Stimulated activated CD4-positive, alpha-beta T cell treated with anti-CD3 and anti-CD28 coated beads, Interleukin-2, amount 100 ng/mL, for 48 hours (primary cell): ENCODE results near the gene LMOD1.

ENCODE experiments used
- DNase-seq, 2 donors: peaks; one replicate each; pipeline ENCODE4 v3.0.0-alpha.2; 2020

Gene LMOD1

DNA sequence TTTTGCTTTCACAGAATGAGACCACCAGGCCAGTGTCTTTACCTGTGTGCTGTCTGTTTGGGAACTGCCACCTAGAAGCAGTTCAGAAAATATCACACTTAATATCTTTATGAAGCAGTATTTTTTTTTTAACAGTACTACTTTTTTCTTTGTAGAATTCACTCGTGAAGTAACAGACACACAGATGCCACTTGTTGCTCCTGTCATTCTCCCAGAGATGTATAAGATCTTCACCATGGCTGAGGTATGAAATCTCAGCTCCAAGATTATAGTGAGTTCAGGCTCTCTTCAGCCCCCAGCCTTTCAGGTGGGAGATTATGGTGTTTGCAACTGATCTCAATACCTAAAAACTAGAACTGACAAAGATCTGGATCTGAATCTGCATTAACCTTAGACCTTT lies 94.4 kb downstream of the LMOD1 start:
- DNase-seq, result no peak

GRCh38 chr1:201850053-201850397 lies 96.3 kb downstream of the LMOD1 start:
- DNase-seq, result no peak

- no peak for DNase-seq
Observed at GRCh38 chr1:201849372-201850052, 96.8 kb downstream of the LMOD1 start.

GRCh38 chr1:201848230-201848629 lies 98.1 kb downstream of the LMOD1 start:
- DNase-seq, result no peak

- DNase-seq, result no peak
Observed at GRCh38 chr1:201847150-201847549, 99.2 kb downstream of the LMOD1 start.
